SK-N-SH (cell line): ENCODE data around the gene CEBPG. TPM values are rescaled to one million over a fixed set of nuclear protein-coding genes. Genes with fewer than 3 reads are reported as not detected.

ENCODE experiments used
- CTCF ChIA-PET: fragments of 300-600, 350-600 bp; formaldehyde crosslinking; extraction: SDS; loops from one replicate; lab custom pipeline; 2021; lab: Yijun Ruan, JAX
- POLR2A ChIA-PET: fragments of 350-600 bp; sonication (Branson Sonifier 250); formaldehyde crosslinking; extraction: SDS; loops from one replicate; lab custom pipeline; 2020; ENCODE audit warnings: antibody characterized with exemption, inconsistent platforms; lab: Yijun Ruan, JAX
- DNase-seq: peaks from one replicate; pipeline ENCODE4 v3.0.0; 2012
- H2AFZ ChIP-seq: fragments of 200-600 bp; sonication (generic); 2 replicates; pipeline ENCODE4 v1.8.1; 2016; ENCODE audit warnings: antibody characterized with exemption, mild to moderate bottlenecking, low read depth
- H3F3A ChIP-seq: fragments of 200-600 bp; sonication (generic); replicated peaks from 2 replicates; pipeline ENCODE3; 2016; ENCODE audit warnings: antibody characterized with exemption, mild to moderate bottlenecking; ENCODE audit not compliant: insufficient read depth
- H3K27ac ChIP-seq, 2 experiments: fragments of 200-500 bp in 1 of 2; fragments of 200-600 bp in 1 of 2; sonication (Bioruptor generic) in 1 of 2; sonication (generic), shearing (Covaris generic) in 1 of 2; 2 replicates each; pipeline versions ENCODE4 v1.5.1 to v1.6.1; 2014 to 2016; ENCODE audit warnings: low read depth in 2 of 2, inconsistent platforms in 1 of 2, low read length in 1 of 2, mild to moderate bottlenecking in 1 of 2, mixed read lengths in 1 of 2
- H3K27me3 ChIP-seq: fragments of 200-600 bp; sonication (generic), shearing (Covaris generic); 2 replicates; pipeline ENCODE4 v1.6.1; 2016; ENCODE audit warnings: mixed run types; ENCODE audit not compliant: insufficient read depth
- H3K36me3 ChIP-seq, 2 experiments: fragments of 200-500 bp in 1 of 2; fragments of 200-600 bp in 1 of 2; sonication (Bioruptor generic) in 1 of 2; sonication (generic) in 1 of 2; replicated peaks in 1 of 2; 2 replicates each; pipeline versions ENCODE3 to v1.5.1; 2014 to 2016; ENCODE audit warnings: low read length in 1 of 2, mild to moderate bottlenecking in 1 of 2; ENCODE audit not compliant: insufficient read depth in 2 of 2, control insufficient read depth in 1 of 2
- H3K4me1 ChIP-seq, 2 experiments: fragments of 200-500 bp in 1 of 2; fragments of 200-600 bp in 1 of 2; sonication (Bioruptor generic) in 1 of 2; sonication (generic), shearing (Covaris generic) in 1 of 2; 2 replicates each; pipeline versions ENCODE4 v1.5.1 to v1.6.1; 2014 to 2016; ENCODE audit warnings: low read depth in 1 of 2, low read length in 1 of 2, mixed run types in 1 of 2; ENCODE audit not compliant: insufficient read depth in 2 of 2, control insufficient read depth in 1 of 2
- H3K4me2 ChIP-seq: fragments of 200-600 bp; sonication (generic), shearing (Covaris generic); 2 replicates; pipeline ENCODE4 v1.6.1; 2017; ENCODE audit warnings: mixed run types
- H3K4me3 ChIP-seq, 2 experiments: fragments of 200-500 bp in 1 of 2; fragments of 200-600 bp in 1 of 2; sonication (Bioruptor generic) in 1 of 2; sonication (generic), shearing (Covaris generic) in 1 of 2; 2 replicates each; pipeline versions ENCODE4 v1.5.1 to v1.8.1; 2014 to 2016; ENCODE audit warnings: low read depth in 2 of 2, inconsistent platforms in 1 of 2, low read length in 1 of 2, mild to moderate bottlenecking in 1 of 2, mixed read lengths in 1 of 2, moderate library complexity in 1 of 2
- H3K79me2 ChIP-seq: fragments of 200-600 bp; sonication (generic); 2 replicates; pipeline ENCODE4 v1.8.1; 2017; ENCODE audit warnings: mild to moderate bottlenecking; ENCODE audit not compliant: insufficient read depth
- H3K9ac ChIP-seq: fragments of 200-600 bp; sonication (generic); 2 replicates; pipeline ENCODE4 v1.6.1; 2017; ENCODE audit warnings: mixed run types
- H3K9me2 ChIP-seq: fragments of 200-600 bp; sonication (generic); 2 replicates; pipeline ENCODE4 v1.6.1; 2017; ENCODE audit warnings: mixed run types
- H3K9me3 ChIP-seq: fragments of 200-600 bp; sonication (generic); 2 replicates; pipeline ENCODE4 v1.6.1; 2017; ENCODE audit warnings: mixed run types, mild to moderate bottlenecking, moderate library complexity
- H4K20me1 ChIP-seq: fragments of 200-600 bp; sonication (generic); 2 replicates; pipeline ENCODE4 v1.6.1; 2017; ENCODE audit warnings: mild to moderate bottlenecking, mixed run types; ENCODE audit not compliant: insufficient read depth
- JUND ChIP-seq: IDR thresholded peaks from 2 replicates; pipeline ENCODE4 v1.4.0; 2012
- MXI1 ChIP-seq: IDR thresholded peaks from 2 replicates; pipeline ENCODE4 v1.6.1; 2012; ENCODE audit warnings: mild to moderate bottlenecking, low read depth, low read length, improper control_type of control experiment
- NFIC ChIP-seq: IDR thresholded peaks from 2 replicates; pipeline ENCODE4 v1.4.0; 2012; ENCODE audit warnings: borderline replicate concordance
- RFX5 ChIP-seq: IDR thresholded peaks from 2 replicates; pipeline ENCODE4 v1.6.1; 2012; ENCODE audit warnings: mild to moderate bottlenecking, improper control_type of control experiment, low read length
- TCF12 ChIP-seq: IDR thresholded peaks from 2 replicates; pipeline ENCODE4 v1.4.0; 2012
- WGBS: methylation state at CpG from one replicate; pipeline ENCODE4 v1.1.6; 2017; ENCODE audit warnings: low lambda C conversion rate; 5-methylcytosine and 5-hydroxymethylcytosine counted together
- polyA plus RNA-seq, 3 experiments: library from polyadenylated mRNA; depleted of rRNA; stranded (reverse); fragments of >200 nt; gene quantifications; 2 replicates each; pipeline ENCODE4 v1.2.3, GENCODE V29; 2012
- TF ChIP-seq, protein P1 (sequence below): IDR thresholded peaks from 2 replicates; pipeline ENCODE4 v1.4.0; 2012; ENCODE audit warnings: low read depth

The CEBPG gene
- polyA plus RNA-seq, 1 of the 3 experiments (the other 2 are of a cell fraction) = 9.1 TPM

DNA sequence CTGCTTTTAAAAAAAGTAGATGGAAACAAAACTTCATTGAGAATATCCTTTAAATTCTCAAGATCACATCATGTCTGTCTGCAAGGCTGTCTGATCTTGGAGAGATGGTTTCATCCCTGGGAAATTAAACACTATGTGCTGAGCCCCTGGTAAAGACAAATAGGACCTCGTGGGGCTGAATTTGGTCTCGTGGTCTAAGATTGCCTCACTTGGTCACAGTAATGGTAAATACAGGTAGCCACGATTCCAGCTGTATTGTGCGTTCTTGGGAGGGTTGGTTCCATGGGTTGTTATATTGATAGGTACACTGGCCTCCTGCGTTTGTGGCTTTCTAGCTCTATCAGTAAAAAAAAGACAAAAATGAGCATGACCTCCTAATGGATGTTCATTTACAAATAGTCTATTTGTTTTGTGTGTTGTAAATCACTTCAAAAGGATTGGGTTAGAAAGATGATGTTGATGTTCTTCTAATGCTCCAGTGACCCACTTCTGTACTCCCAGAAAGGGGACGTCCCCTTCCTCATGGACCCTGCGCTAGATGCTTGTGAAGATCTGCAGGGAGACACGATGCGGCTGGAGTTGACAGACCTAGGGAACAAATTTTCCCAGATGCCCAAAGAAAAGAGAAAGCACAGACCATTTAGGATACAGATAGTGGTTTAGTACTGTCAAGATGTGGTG lies 1.8 kb downstream of the CEBPG start:
- 87% methylated on average over 9 of the region's 9 CpGs for WGBS
- DNase-seq = no peak
- Histone ChIP-seq H4K20me1 (peaks cover 61% of the 10 kb centered on the region), H3K4me3 (peak overlapping the region; percentile 78 to 83; a peak in 2 of 4 replicates), H3K36me3 (peaks cover 10 to 11% of the 10 kb centered on the region in 2 experiments), H3K9me3 (no peaks in the 10 kb centered on the region), H3K9ac (peak overlapping the region; percentile 69; the same call in 1 of the 2 replicates), H2AFZ (no peak overlapping the region), H3K4me1 (peaks cover 13 to 20% of the 10 kb centered on the region in 2 experiments; a peak in 3 of 4 replicates), H3K4me2 (peak overlapping the region; percentile 87), H3F3A (peaks cover 13% of the 10 kb centered on the region), H3K79me2 (peaks cover 63% of the 10 kb centered on the region), H3K9me2 (no peaks in the 10 kb centered on the region), H3K27ac (no peak overlapping the region), H3K27me3 (no peaks in the 10 kb centered on the region)
- POLR2A ChIA-PET = interaction anchor here (0.9 to 2.4 kb wide), 3 partner anchors 13 to 421 kb away, joined by 3 to 9 read pairs (median 3); partner anchors contain the start of gene KCTD15
- CTCF ChIA-PET = interaction anchor here (1.0 to 3.0 kb wide), 7 partner anchors 9 to 191 kb away, joined by 3 to 15 read pairs (median 7); no protein-coding TSS in a partner anchor
- 0 out of 2 replicates have a peak, but pooled peaks have one; percentile 36 for TF ChIP-seq TCF12
- TF ChIP-seq, protein P1, sequence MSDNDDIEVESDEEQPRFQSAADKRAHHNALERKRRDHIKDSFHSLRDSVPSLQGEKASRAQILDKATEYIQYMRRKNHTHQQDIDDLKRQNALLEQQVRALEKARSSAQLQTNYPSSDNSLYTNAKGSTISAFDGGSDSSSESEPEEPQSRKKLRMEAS = no peak

- H3K27me3 ChIP-seq = no peaks in the 10 kb centered on the region
- H3K9me2 ChIP-seq = no peaks in the 10 kb centered on the region
- H3K4me2 ChIP-seq = peak overlapping the region; percentile 87
- H3K36me3 ChIP-seq = peaks cover 14 to 16% of the 10 kb centered on the region in 2 experiments
- peaks cover 13 to 20% of the 10 kb centered on the region in 2 experiments; a peak in 3 of 4 replicates for H3K4me1 ChIP-seq
- H3K9ac ChIP-seq = no peak overlapping the region
- peaks cover 13% of the 10 kb centered on the region for H3F3A ChIP-seq
- peak overlapping the region in 1 of 2 experiments; percentile 32; a peak in 2 of 4 replicates for H3K27ac ChIP-seq
- DNase-seq = no peak
- CTCF ChIA-PET = interaction anchor here (1.5 to 3.1 kb wide), 5 partner anchors 12 to 192 kb away, joined by 4 to 15 read pairs (median 7); no protein-coding TSS in a partner anchor
- no peak overlapping the region for H3K4me3 ChIP-seq
- POLR2A ChIA-PET = no interaction called here
- TF ChIP-seq NFIC (0 out of 2 replicates have a peak, but pooled peaks have one; percentile 24), MXI1 (no peak)
- WGBS = 63% methylated on average over 1 of the region's 1 CpG
- no peaks in the 10 kb centered on the region for H3K9me3 ChIP-seq
- H3K79me2 ChIP-seq = peaks cover 68% of the 10 kb centered on the region
- H2AFZ ChIP-seq = no peak overlapping the region
- peaks cover 66% of the 10 kb centered on the region for H4K20me1 ChIP-seq
Observed at GRCh38 chr19:33375837-33376159, 2.3 kb downstream of the CEBPG start.

- Histone ChIP-seq H3K27me3 (no peaks in the 10 kb centered on the region), H4K20me1 (peaks cover 72% of the 10 kb centered on the region), H3K4me1 (peaks cover 13 to 20% of the 10 kb centered on the region in 2 experiments; a peak in 3 of 4 replicates), H3K9me2 (no peaks in the 10 kb centered on the region), H3F3A (peaks cover 13% of the 10 kb centered on the region), H3K4me2 (peak overlapping the region; percentile 87; the same call in 1 of the 2 replicates), H3K4me3 (no peak overlapping the region; a peak in 1 of 4 replicates), H3K9me3 (no peaks in the 10 kb centered on the region)
- CTCF ChIA-PET = interaction anchor here (1.7 to 3.1 kb wide), 4 partner anchors 30 to 720 kb away, joined by 3 to 15 read pairs (median 6); no protein-coding TSS in a partner anchor
- POLR2A ChIA-PET = interaction anchor here (0.7 kb wide), 1 partner anchor 9 kb away, joined by 5 read pairs; no protein-coding TSS in a partner anchor
- DNase-seq = no peak
- no peak; the same call in 1 of the 2 replicates for TF ChIP-seq JUND
- TF ChIP-seq NFIC = 0 out of 2 replicates have a peak, but pooled peaks have one; percentile 17
- TF ChIP-seq RFX5 = no peak
- TF ChIP-seq, all 33 proteins: peak for 1
- Histone ChIP-seq H3K9ac (no peak overlapping the region), H3K27ac (peak overlapping the region in 1 of 2 experiments; percentile 32; a peak in 2 of 4 replicates), H3K79me2 (peaks cover 74% of the 10 kb centered on the region), H2AFZ (no peak overlapping the region), H3K36me3 (peaks cover 18 to 19% of the 10 kb centered on the region in 2 experiments)
- 71% methylated on average over 2 of the region's 2 CpGs for WGBS
Observed at GRCh38 chr19:33376423-33376822, 2.9 kb downstream of the CEBPG start.
